H1 (cell line): Measurements from ENCODE around the gene CIZ1. TPM values are rescaled to one million over a fixed set of nuclear protein-coding genes. Genes with fewer than 3 reads are reported as not detected.

Experiments
- CTCF ChIA-PET: fragments of 300-600 bp; sonication (Branson Sonifier 250); formaldehyde crosslinking; loops from one replicate; lab custom pipeline; 2021; ENCODE audit not compliant: partially characterized antibody; lab: Charles Lee
- POLR2A ChIA-PET: fragments of 300-600 bp; sonication (Branson Sonifier 250); formaldehyde crosslinking; loops from one replicate; lab custom pipeline; 2021; ENCODE audit warnings: inconsistent platforms; ENCODE audit not compliant: partially characterized antibody; lab: Charles Lee
- DNase-seq, 2 experiments: peaks; one replicate each; pipeline versions ENCODE4 v3.0.0 to v3.0.0-alpha.2; 2010 to 2022; ENCODE audit warnings: low spot score in 2 of 2, low read depth in 1 of 2, mixed read lengths in 1 of 2
- FAIRE-seq: peaks from 2 replicates; lab custom pipeline; 2011; peaks lifted over from hg19 to GRCh38; lab: Jason Lieb, UNC
- H2AFZ ChIP-seq: 2 replicates; pipeline ENCODE4 v1.8.1; 2012; ENCODE audit warnings: low read length, inconsistent platforms
- H2AK5ac ChIP-seq: 2 replicates; pipeline ENCODE4 v1.6.1; 2013; ENCODE audit warnings: low read depth, low read length
- H2BK120ac ChIP-seq: replicated peaks from 2 replicates; pipeline ENCODE3; 2013; ENCODE audit warnings: low read depth, low read length, inconsistent platforms
- H2BK12ac ChIP-seq: 2 replicates; pipeline ENCODE4 v1.6.1; 2013; ENCODE audit warnings: low read depth, low read length
- H2BK15ac ChIP-seq: 2 replicates; pipeline ENCODE4 v1.6.1; 2013; ENCODE audit warnings: low read length
- H2BK20ac ChIP-seq: 2 replicates; pipeline ENCODE4 v1.6.1; 2013; ENCODE audit warnings: low read length
- H2BK5ac ChIP-seq: 2 replicates; pipeline ENCODE4 v1.6.1; 2013; ENCODE audit warnings: low read depth, low read length
- H3K14ac ChIP-seq: 2 replicates; pipeline ENCODE4 v1.6.1; 2013; ENCODE audit warnings: inconsistent platforms; ENCODE audit not compliant: insufficient read length
- H3K18ac ChIP-seq: 2 replicates; pipeline ENCODE4 v1.6.1; 2013; ENCODE audit warnings: low read length; ENCODE audit errors: extremely low read depth
- H3K23ac ChIP-seq: 2 replicates; pipeline ENCODE4 v1.6.1; 2013; ENCODE audit warnings: inconsistent platforms; ENCODE audit not compliant: insufficient read length
- H3K23me2 ChIP-seq: 2 replicates; pipeline ENCODE4 v1.6.1; 2013; ENCODE audit warnings: low read depth, low read length
- H3K27ac ChIP-seq: 2 replicates; pipeline ENCODE4 v1.6.1; 2011; ENCODE audit warnings: low read depth, low read length, inconsistent platforms
- H3K27me3 ChIP-seq, 4 experiments: replicated peaks in 1 of 4; 1 replicate in 1 of 4; 2 replicates in 3 of 4; pipeline versions ENCODE4 v1.6.1 to v1.8.1; 2011 to 2013; ENCODE audit warnings: low read length in 3 of 4, mild to moderate bottlenecking in 3 of 4, inconsistent platforms in 2 of 4, mixed read lengths in 2 of 4, moderate library complexity in 1 of 4; ENCODE audit not compliant: control insufficient read depth in 3 of 4, insufficient read depth in 3 of 4; ENCODE audit errors: extremely low read depth in 1 of 4
- H3K36me3 ChIP-seq, 4 experiments: 2 replicates each; pipeline versions ENCODE4 v1.6.1 to v1.8.1; 2011 to 2013; ENCODE audit warnings: mild to moderate bottlenecking in 4 of 4, low read length in 3 of 4, moderate library complexity in 2 of 4, control low read depth in 1 of 4, inconsistent platforms in 1 of 4; ENCODE audit not compliant: insufficient read depth in 4 of 4, control insufficient read depth in 2 of 4
- H3K4ac ChIP-seq: replicated peaks from 2 replicates; pipeline ENCODE3; 2013; ENCODE audit warnings: low read length, low read depth, mixed read lengths, inconsistent platforms; ENCODE audit not compliant: insufficient read length
- H3K4me1 ChIP-seq, 4 experiments: replicated peaks in 1 of 4; 1 replicate in 1 of 4; 2 replicates in 3 of 4; pipeline versions ENCODE4 v1.6.1 to v1.8.1; 2011 to 2013; ENCODE audit warnings: low read length in 3 of 4, inconsistent platforms in 2 of 4, mixed read lengths in 1 of 4; ENCODE audit not compliant: insufficient read depth in 4 of 4, control insufficient read depth in 3 of 4
- H3K4me2 ChIP-seq, 2 experiments: 2 replicates each; pipeline versions ENCODE4 v1.6.1 to v1.8.1; 2011 to 2013; ENCODE audit warnings: low read depth in 2 of 2, low read length in 2 of 2, control low read depth in 1 of 2, inconsistent platforms in 1 of 2, mild to moderate bottlenecking in 1 of 2; ENCODE audit not compliant: insufficient read depth in 1 of 2
- H3K4me3 ChIP-seq, 4 experiments: fragments of 200-600, 300-600 bp in 1 of 4; sonication (generic), shearing (Covaris generic), sonication (Bioruptor Twin) in 1 of 4; 2 replicates each; pipeline versions ENCODE4 v1.5.1 to v1.8.1; 2011 to 2016; ENCODE audit warnings: low read length in 4 of 4, low read depth in 3 of 4, control low read depth in 2 of 4, inconsistent platforms in 2 of 4, mild to moderate bottlenecking in 2 of 4, mixed read lengths in 1 of 4, moderate library complexity in 1 of 4; ENCODE audit not compliant: insufficient read depth in 2 of 4; ENCODE audit errors: extremely low read depth in 1 of 4
- H3K56ac ChIP-seq: replicated peaks from 2 replicates; pipeline ENCODE3; 2013; ENCODE audit warnings: low read depth, mild to moderate bottlenecking, mixed read lengths, low read length, inconsistent platforms; ENCODE audit not compliant: insufficient read length
- H3K79me1 ChIP-seq: 2 replicates; pipeline ENCODE4 v1.6.1; 2013; ENCODE audit warnings: low read depth, low read length, control low read depth
- H3K79me2 ChIP-seq, 2 experiments: 2 replicates each; pipeline versions ENCODE4 v1.6.1 to v1.8.1; 2012 to 2013; ENCODE audit warnings: low read length in 2 of 2, mild to moderate bottlenecking in 2 of 2, inconsistent platforms in 1 of 2; ENCODE audit not compliant: insufficient read depth in 2 of 2, control insufficient read depth in 1 of 2
- H3K9ac ChIP-seq, 4 experiments: replicated peaks in 1 of 4; 1 replicate in 1 of 4; 2 replicates in 3 of 4; pipeline versions ENCODE4 v1.6.1 to v1.8.1; 2011 to 2013; ENCODE audit warnings: low read depth in 3 of 4, low read length in 3 of 4, control low read depth in 2 of 4, mild to moderate bottlenecking in 2 of 4, moderate library complexity in 2 of 4, inconsistent platforms in 1 of 4; ENCODE audit errors: extremely low read depth in 1 of 4
- H3K9me3 ChIP-seq, 2 experiments: 2 replicates each; pipeline versions ENCODE4 v1.6.1 to v1.8.1; 2012 to 2013; ENCODE audit warnings: mild to moderate bottlenecking in 2 of 2, moderate library complexity in 2 of 2, control low read depth in 1 of 2, inconsistent platforms in 1 of 2, low read depth in 1 of 2, low read length in 1 of 2, mixed read lengths in 1 of 2; ENCODE audit not compliant: insufficient read depth in 2 of 2
- H4K20me1 ChIP-seq, 2 experiments: replicated peaks in 1 of 2; 2 replicates each; pipeline versions ENCODE3 to v1.8.1; 2011 to 2013; ENCODE audit warnings: inconsistent platforms in 2 of 2, low read length in 2 of 2, mild to moderate bottlenecking in 1 of 2; ENCODE audit not compliant: insufficient read depth in 2 of 2, control insufficient read depth in 1 of 2
- H4K5ac ChIP-seq: 2 replicates; pipeline ENCODE4 v1.6.1; 2013; ENCODE audit warnings: low read length, low read depth, mixed read lengths, inconsistent platforms; ENCODE audit not compliant: insufficient read length
- H4K8ac ChIP-seq: 2 replicates; pipeline ENCODE4 v1.8.0; 2013; ENCODE audit warnings: mild to moderate bottlenecking, moderate library complexity, low read length, inconsistent platforms; ENCODE audit not compliant: insufficient read depth; ENCODE audit errors: extremely low read depth
- H4K91ac ChIP-seq: replicated peaks from 2 replicates; pipeline ENCODE3; 2013; ENCODE audit warnings: low read length, mixed read lengths, inconsistent platforms; ENCODE audit not compliant: insufficient read length
- KDM4A ChIP-seq: IDR thresholded peaks from one replicate; pipeline ENCODE4 v1.7.1; 2012; ENCODE audit warnings: low read depth, mild to moderate bottlenecking, moderate library complexity, low read length, inconsistent platforms; ENCODE audit not compliant: severe bottlenecking
- WGBS, 2 experiments: shearing (Covaris generic) in 1 of 2; methylation state at CpG; one replicate each; pipeline versions ENCODE4 v1.1.6 to v1.1.7; 2013 to 2015; ENCODE audit warnings: low lambda C conversion rate in 2 of 2, mixed read lengths in 2 of 2, inconsistent platforms in 1 of 2, low coverage in 1 of 2, missing lambda C conversion rate in 1 of 2; ENCODE audit not compliant: insufficient replicate concordance in 2 of 2, insufficient coverage in 1 of 2, insufficient read length in 1 of 2; ENCODE audit errors: extremely low coverage in 1 of 2, missing lambda C conversion rate in 1 of 2; 5-methylcytosine and 5-hydroxymethylcytosine counted together
- polyA plus RNA-seq, 7 experiments: library from polyadenylated mRNA; depleted of rRNA in 3 of 7; stranded (reverse) in 5 of 7; unstranded in 2 of 7; fragments of >200 nt in 5 of 7; fragments of 200-250 nt in 2 of 7; gene quantifications; 1 replicate in 5 of 7; 2 replicates in 1 of 7; 4 replicates in 1 of 7; pipeline versions ENCODE4 v1.2.1 to v1.2.3, GENCODE V29; 2011 to 2013; ENCODE audit warnings: missing spikeins in 2 of 7, mixed read lengths in 2 of 7
- total RNA-seq: library from RNA; stranded (reverse); fragmentation: NEBNext Ultra II Directional; extraction: Animal tissue kit (Norgen Biotek cat#: 25700); gene quantifications from 2 replicates; pipeline ENCODE4 v1.2.1, GENCODE V29; 2021

The CIZ1 gene
- total and polyA plus RNA-seq, 2 of the 8 experiments (the other 6 are each of a cell fraction or from before 2014, with no cell fraction given) = 66.0 to 107 TPM

GRCh38 chr9:128151309-128152132 is 39.9 kb downstream of the CIZ1 start:
- no peak overlapping the region for H4K5ac ChIP-seq
- 0 out of 4 replicates have a peak overlapping the region, but pooled peaks of 1 of the 2 experiments have one; percentile 2 for H3K4me2 ChIP-seq
- H2BK12ac ChIP-seq = peak overlapping the region; percentile 28; the same call in 1 of the 2 replicates
- CTCF ChIA-PET = interaction anchor here (0.7 to 6.1 kb wide), 15 partner anchors 8 to 226 kb away, joined by 3 to 74 read pairs (median 5); partner anchors contain the start of genes BBLN, PIP5KL1 and PTGES2
- no peak overlapping the region for H3K23ac ChIP-seq
- H3K27ac ChIP-seq = no peak overlapping the region
- H2AFZ ChIP-seq = no peak overlapping the region
- H3K18ac ChIP-seq = peak overlapping the region; percentile 71
- H3K9ac ChIP-seq = no peak overlapping the region; a peak in 2 of 7 replicates
- H4K20me1 ChIP-seq = no peaks in the 10 kb centered on the region
- H2BK5ac ChIP-seq = no peak overlapping the region
- H3K79me2 ChIP-seq = no peaks in the 10 kb centered on the region
- no peaks in the 10 kb centered on the region for H3K36me3 ChIP-seq
- no peaks in the 10 kb centered on the region for H3K23me2 ChIP-seq
- no peak overlapping the region for H4K91ac ChIP-seq
- no peak overlapping the region for H2BK120ac ChIP-seq
- H4K8ac ChIP-seq = no peak overlapping the region
- no peaks in the 10 kb centered on the region for H3K79me1 ChIP-seq
- no peak for DNase-seq
- no peak for TF ChIP-seq KDM4A
- H2AK5ac ChIP-seq = no peak overlapping the region
- no peak overlapping the region for H3K4ac ChIP-seq
- H3K4me1 ChIP-seq = peaks cover 0 to 8% (median 3%) of the 10 kb centered on the region in 4 experiments; a peak in 5 of 7 replicates
- FAIRE-seq = no peak
- H2BK15ac ChIP-seq = no peak overlapping the region
- H3K14ac ChIP-seq = no peak overlapping the region
- no peaks in the 10 kb centered on the region; a peak in 2 of 7 replicates for H3K27me3 ChIP-seq
- POLR2A ChIA-PET = interaction anchor here (1.1 to 2.5 kb wide), 7 partner anchors 9 to 99 kb away, joined by 3 to 18 read pairs (median 4); partner anchors contain the start of gene BBLN
- H2BK20ac ChIP-seq = no peak overlapping the region
- H3K9me3 ChIP-seq = no peaks in the 10 kb centered on the region
- H3K56ac ChIP-seq = no peak overlapping the region
- 87% methylated on average over 17 of the region's 18 CpGs; no CpG with 5 or more reads in 1 of the 2 experiments for WGBS, 2 experiments
- no peak overlapping the region for H3K4me3 ChIP-seq
